Hematopoietic multipotent progenitor cell treated with erythropoietin and hydrocortisone succinate and interleukin-3 and kit ligand, for 4 days (in vitro differentiated cells): ENCODE results near the gene PIR.

Experiments used
- DNase-seq: peaks from one replicate; pipeline ENCODE4 v3.0.0-alpha.2; 2015

PIR gene

GRCh38 chrX:15493118-15493962 is at the start of gene PIR:
TSS of gene PIR (minus strand) at chrX:15493333. CDS start at chrX:15491257, 2,076 bp downstream.
- DNase-seq, result peak; percentile 94

GRCh38 chrX:15530318-15530717 is 37.2 kb upstream of the PIR start:
- no peak for DNase-seq

- DNase-seq, result no peak
Observed at GRCh38 chrX:15529165-15529564, 36.0 kb upstream of the PIR start.

- DNase-seq, result no peak
Observed at GRCh38 chrX:15525664-15526416, 32.7 kb upstream of the PIR start.

- no peak for DNase-seq
Observed at GRCh38 chrX:15524417-15524816, 31.3 kb upstream of the PIR start.

GRCh38 chrX:15523088-15523487 is 30.0 kb upstream of the PIR start:
- DNase-seq, result no peak

- no peak for DNase-seq
Observed at GRCh38 chrX:15522464-15522863, 29.3 kb upstream of the PIR start.

- DNase-seq, result peak; percentile 91
Observed at GRCh38 chrX:15515931-15516330, 22.8 kb upstream of the PIR start.

- DNase-seq, result no peak
Observed at GRCh38 chrX:15514279-15514678, 21.1 kb upstream of the PIR start.

- peak; percentile 28 for DNase-seq
Observed at GRCh38 chrX:15512401-15512965, 19.4 kb upstream of the PIR start.

- no peak for DNase-seq
Observed at GRCh38 chrX:15511563-15511962, 18.4 kb upstream of the PIR start.

- no peak for DNase-seq
Observed at GRCh38 chrX:15509845-15510244, 16.7 kb upstream of the PIR start.

- DNase-seq, result no peak
Observed at GRCh38 chrX:15507005-15507404, 13.9 kb upstream of the PIR start.

GRCh38 chrX:15505101-15505500 is 12.0 kb upstream of the PIR start:
- peak; percentile 69 for DNase-seq

- no peak for DNase-seq
Observed at GRCh38 chrX:15504661-15505060, 11.5 kb upstream of the PIR start.

GRCh38 chrX:15501506-15501905 is 8.4 kb upstream of the PIR start:
- no peak for DNase-seq

- peak; percentile 24 for DNase-seq
Observed at GRCh38 chrX:15500497-15500966, 7.4 kb upstream of the PIR start, which contains the start of gene BMX. TSS of gene BMX (plus strand) at chrX:15500807. CDS start at chrX:15508354, 7,547 bp downstream.

GRCh38 chrX:15499976-15500375 is 6.8 kb upstream of the PIR start:
- DNase-seq, result no peak

GRCh38 chrX:15498741-15499140 is 5.6 kb upstream of the PIR start:
- DNase-seq, result no peak

GRCh38 chrX:15497865-15498264 is 4.7 kb upstream of the PIR start:
- peak; percentile 83 for DNase-seq

GRCh38 chrX:15496824-15497223 is 3.7 kb upstream of the PIR start:
- no peak for DNase-seq

- no peak for DNase-seq
Observed at GRCh38 chrX:15495801-15496200, 2.7 kb upstream of the PIR start.

- peak; percentile 55 for DNase-seq
Observed at GRCh38 chrX:15492469-15492868, 664 bp downstream of the PIR start.

- peak; percentile 60 for DNase-seq
Observed at GRCh38 chrX:15483891-15484290, 9.2 kb downstream of the PIR start.
